Calu3 (cell line): ENCODE data around the gene PPA1. TPM values are rescaled to one million over a fixed set of nuclear protein-coding genes. Genes with fewer than 3 reads are reported as not detected.

Experiments used
- BruUV-seq: library from RNA; stranded (reverse); fragments of 400-500 nt; replicated peaks from 2 replicates; lab custom pipeline; 2021; lab: Mats Ljungman, UMichigan
- CTCF ChIA-PET: fragments of 300-600 bp; sonication (Branson Sonifier 250); formaldehyde crosslinking; loops from one replicate; lab custom pipeline; 2022; ENCODE audit warnings: antibody characterized with exemption; lab: Charles Lee
- DNase-seq: peaks from one replicate; pipeline ENCODE4 v3.0.0; 2022
- H3K27ac Mint-ChIP-seq: one replicate; pipeline ENCODE4 v1.8.0; 2022; ENCODE audit warnings: mixed read lengths; ENCODE audit not compliant: unreplicated experiment
- H3K27me3 Mint-ChIP-seq: one replicate; pipeline ENCODE4 v1.8.0; 2022; ENCODE audit warnings: mixed read lengths; ENCODE audit not compliant: unreplicated experiment
- H3K36me3 Mint-ChIP-seq: one replicate; pipeline ENCODE4 v1.8.0; 2022; ENCODE audit warnings: mild to moderate bottlenecking, moderate library complexity, mixed read lengths; ENCODE audit not compliant: insufficient read depth, unreplicated experiment
- H3K4me1 Mint-ChIP-seq: one replicate; pipeline ENCODE4 v1.8.0; 2022; ENCODE audit warnings: mild to moderate bottlenecking, low read depth, mixed read lengths; ENCODE audit not compliant: unreplicated experiment
- H3K4me3 Mint-ChIP-seq: one replicate; pipeline ENCODE4 v1.8.0; 2022; ENCODE audit warnings: mild to moderate bottlenecking, low read depth, moderate library complexity, mixed read lengths; ENCODE audit not compliant: unreplicated experiment
- H3K9me3 Mint-ChIP-seq: one replicate; pipeline ENCODE4 v1.8.0; 2022; ENCODE audit warnings: low read depth, mixed read lengths; ENCODE audit not compliant: unreplicated experiment
- intact Hi-C: fragments of 100-400 bp; cut with micrococcal nuclease; formaldehyde crosslinking; loops from one replicate; pipeline ENCODE4 v1.10.0; 2022; ENCODE audit not compliant: unreplicated experiment
- total RNA-seq: library from RNA; stranded (reverse); gene quantifications from 2 replicates; pipeline ENCODE4 v1.2.3, GENCODE V29; 2022
- TF ChIP-seq, protein P1 (sequence below): fragments of 200-600 bp; IDR thresholded peaks from one replicate; pipeline ENCODE4 v1.8.0; 2022; ENCODE audit warnings: antibody characterized with exemption; ENCODE audit not compliant: unreplicated experiment

PPA1 gene
- total RNA-seq, 1 experiment from 2014 or later: 280 TPM

DNA sequence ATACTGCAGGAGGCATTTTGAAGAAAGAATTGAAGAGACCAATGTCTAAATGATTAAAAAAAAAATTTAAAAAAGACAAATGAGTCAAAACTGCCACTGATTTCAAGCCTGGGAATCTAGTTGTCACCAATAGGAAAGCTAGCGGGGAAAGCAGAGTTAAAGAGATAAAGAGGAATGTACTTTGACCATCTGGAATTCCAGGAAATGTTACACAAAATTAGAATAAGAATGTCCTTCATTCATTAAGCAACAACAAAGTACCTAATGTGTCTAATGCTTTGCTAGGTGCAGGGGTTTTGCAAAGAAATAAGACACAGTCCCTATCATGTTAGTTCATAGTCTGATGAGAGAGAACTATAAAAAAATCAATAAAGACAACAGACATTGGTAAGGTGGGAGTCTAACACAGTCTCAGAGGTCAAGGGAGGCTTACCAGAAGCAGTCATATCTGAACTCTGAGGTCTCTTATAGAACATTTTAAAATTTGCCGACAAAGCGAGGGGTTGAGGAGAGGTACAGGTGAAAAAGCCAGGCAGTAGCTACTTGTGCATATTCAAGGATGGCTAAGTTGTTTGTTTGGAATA lies 77.9 kb downstream of the PPA1 start:
- Mint-ChIP-seq H3K4me1 (peaks cover 7% of the 10 kb centered on the region), H3K36me3 (peaks cover 76% of the 10 kb centered on the region), H3K27ac (no peak overlapping the region), H3K9me3 (no peaks in the 10 kb centered on the region), H3K27me3 (no peaks in the 10 kb centered on the region), H3K4me3 (no peak overlapping the region)
- intact Hi-C loops: no loop called here
- no peak for DNase-seq
- TF ChIP-seq, protein P1, sequence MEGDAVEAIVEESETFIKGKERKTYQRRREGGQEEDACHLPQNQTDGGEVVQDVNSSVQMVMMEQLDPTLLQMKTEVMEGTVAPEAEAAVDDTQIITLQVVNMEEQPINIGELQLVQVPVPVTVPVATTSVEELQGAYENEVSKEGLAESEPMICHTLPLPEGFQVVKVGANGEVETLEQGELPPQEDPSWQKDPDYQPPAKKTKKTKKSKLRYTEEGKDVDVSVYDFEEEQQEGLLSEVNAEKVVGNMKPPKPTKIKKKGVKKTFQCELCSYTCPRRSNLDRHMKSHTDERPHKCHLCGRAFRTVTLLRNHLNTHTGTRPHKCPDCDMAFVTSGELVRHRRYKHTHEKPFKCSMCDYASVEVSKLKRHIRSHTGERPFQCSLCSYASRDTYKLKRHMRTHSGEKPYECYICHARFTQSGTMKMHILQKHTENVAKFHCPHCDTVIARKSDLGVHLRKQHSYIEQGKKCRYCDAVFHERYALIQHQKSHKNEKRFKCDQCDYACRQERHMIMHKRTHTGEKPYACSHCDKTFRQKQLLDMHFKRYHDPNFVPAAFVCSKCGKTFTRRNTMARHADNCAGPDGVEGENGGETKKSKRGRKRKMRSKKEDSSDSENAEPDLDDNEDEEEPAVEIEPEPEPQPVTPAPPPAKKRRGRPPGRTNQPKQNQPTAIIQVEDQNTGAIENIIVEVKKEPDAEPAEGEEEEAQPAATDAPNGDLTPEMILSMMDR: no peak
- CTCF ChIA-PET: interaction anchor here (1.6 kb wide), 1 partner anchor 9 kb away, joined by 3 read pairs; the partner anchor contains the start of gene TYSND1
- BruUV-seq: no TSS peak

Other genes with a start within 250 kb of the PPA1 start
- 24.5 and 26.9 TPM in 2 replicates for gene MACROH2A2, start 180.6 kb downstream of the PPA1 start, total RNA-seq
- gene AIFM2, start 100.6 kb downstream of the PPA1 start, total RNA-seq: 20.6 and 21.1 TPM in 2 replicates
- gene TYSND1, start 86.7 kb downstream of the PPA1 start, total RNA-seq: 21.4 and 24.6 TPM in 2 replicates
- 166 and 175 TPM in 2 replicates for gene SAR1A, start 62.9 kb downstream of the PPA1 start, total RNA-seq
- gene NPFFR1, start 50.6 kb upstream of the PPA1 start, total RNA-seq: 0.20 and 0.24 TPM in 2 replicates
- gene LRRC20, start 149.2 kb upstream of the PPA1 start, total RNA-seq: 34.4 and 37.1 TPM in 2 replicates
- gene EIF4EBP2, start 170.7 kb upstream of the PPA1 start, total RNA-seq: 53.1 and 54.7 TPM in 2 replicates
- gene NODAL, start 208.3 kb upstream of the PPA1 start, total RNA-seq: not detected in 2 replicates
- gene PALD1, start 245.3 kb upstream of the PPA1 start, total RNA-seq: 0.38 and 1.5 TPM in 2 replicates